Chondrocyte (in vitro differentiated cells): ENCODE results near the gene ITGA2B. TPM values are rescaled to one million over a fixed set of nuclear protein-coding genes. Genes with fewer than 3 reads are reported as not detected.
A peak's percentile ranks its signal among the peaks of the same experiment; 100 is the strongest.

Source experiments
- DNase-seq: peaks from one replicate; pipeline ENCODE4 v3.0.0; 2021; ENCODE audit warnings: mixed read lengths, low spot score
- H3K27ac Mint-ChIP-seq: one replicate; pipeline ENCODE4 v1.8.0; 2021; ENCODE audit warnings: mild to moderate bottlenecking, moderate library complexity, mixed read lengths; ENCODE audit not compliant: unreplicated experiment
- H3K27me3 Mint-ChIP-seq: 2 replicates; pipeline ENCODE4 v1.8.0; 2021; ENCODE audit warnings: low read depth, mixed read lengths
- H3K36me3 Mint-ChIP-seq: 2 replicates; pipeline ENCODE4 v1.8.0; 2021; ENCODE audit warnings: low read depth, mixed read lengths
- H3K4me1 Mint-ChIP-seq: 2 replicates; pipeline ENCODE4 v1.8.0; 2021; ENCODE audit warnings: low read depth, mild to moderate bottlenecking, mixed read lengths
- H3K4me3 Mint-ChIP-seq: one replicate; pipeline ENCODE4 v1.8.0; 2021; ENCODE audit warnings: mild to moderate bottlenecking, moderate library complexity, mixed read lengths; ENCODE audit not compliant: unreplicated experiment
- H3K9me3 Mint-ChIP-seq: 2 replicates; pipeline ENCODE4 v1.8.0; 2021; ENCODE audit warnings: low read depth, mixed read lengths
- CTCF ChIP-seq: fragments of 200-600 bp; sonication (generic); IDR thresholded peaks from 2 replicates; pipeline ENCODE4 v1.5.0; 2021; ENCODE audit warnings: antibody characterized with exemption, mild to moderate bottlenecking, moderate library complexity
- total RNA-seq: library from RNA; stranded (reverse); gene quantifications from 3 replicates; pipeline ENCODE4 v1.2.1, GENCODE V29; 2021

Gene ITGA2B
- total RNA-seq, 1 donor from 2014 or later: 2.2 TPM

- no peak for DNase-seq
- no peaks in the 10 kb centered on the region for H3K4me1 Mint-ChIP-seq
- H3K4me3 Mint-ChIP-seq: no peak overlapping the region
- H3K27ac Mint-ChIP-seq: no peak overlapping the region
- H3K9me3 Mint-ChIP-seq: no peaks in the 10 kb centered on the region
- H3K27me3 Mint-ChIP-seq: no peaks in the 10 kb centered on the region
- no peak for TF ChIP-seq CTCF
- H3K36me3 Mint-ChIP-seq: peaks cover 11% of the 10 kb centered on the region
These were observed 35.5 kb upstream of the ITGA2B start for GRCh38 chr17:44424828-44425461.

- DNase-seq: no peak
- peaks cover 8% of the 10 kb centered on the region for H3K36me3 Mint-ChIP-seq
These were observed 28.1 kb upstream of the ITGA2B start for GRCh38 chr17:44417553-44417952.

GRCh38 chr17:44416558-44417289, 27.3 kb upstream of the ITGA2B start:
- no peaks in the 10 kb centered on the region for H3K4me1 Mint-ChIP-seq
- no peak overlapping the region for H3K4me3 Mint-ChIP-seq
- H3K27me3 Mint-ChIP-seq: no peaks in the 10 kb centered on the region
- no peaks in the 10 kb centered on the region for H3K9me3 Mint-ChIP-seq
- no peak for TF ChIP-seq CTCF
- H3K36me3 Mint-ChIP-seq: peaks cover 9% of the 10 kb centered on the region
- no peak for DNase-seq
- H3K27ac Mint-ChIP-seq: no peak overlapping the region

More at GRCh38 chr17:44417553-44417952, 28.1 kb upstream of the ITGA2B start:
- no peak for TF ChIP-seq CTCF
- H3K4me1 Mint-ChIP-seq: no peaks in the 10 kb centered on the region
- no peaks in the 10 kb centered on the region for H3K9me3 Mint-ChIP-seq
- H3K4me3 Mint-ChIP-seq: no peak overlapping the region
- no peak overlapping the region for H3K27ac Mint-ChIP-seq
- no peaks in the 10 kb centered on the region for H3K27me3 Mint-ChIP-seq

DNA sequence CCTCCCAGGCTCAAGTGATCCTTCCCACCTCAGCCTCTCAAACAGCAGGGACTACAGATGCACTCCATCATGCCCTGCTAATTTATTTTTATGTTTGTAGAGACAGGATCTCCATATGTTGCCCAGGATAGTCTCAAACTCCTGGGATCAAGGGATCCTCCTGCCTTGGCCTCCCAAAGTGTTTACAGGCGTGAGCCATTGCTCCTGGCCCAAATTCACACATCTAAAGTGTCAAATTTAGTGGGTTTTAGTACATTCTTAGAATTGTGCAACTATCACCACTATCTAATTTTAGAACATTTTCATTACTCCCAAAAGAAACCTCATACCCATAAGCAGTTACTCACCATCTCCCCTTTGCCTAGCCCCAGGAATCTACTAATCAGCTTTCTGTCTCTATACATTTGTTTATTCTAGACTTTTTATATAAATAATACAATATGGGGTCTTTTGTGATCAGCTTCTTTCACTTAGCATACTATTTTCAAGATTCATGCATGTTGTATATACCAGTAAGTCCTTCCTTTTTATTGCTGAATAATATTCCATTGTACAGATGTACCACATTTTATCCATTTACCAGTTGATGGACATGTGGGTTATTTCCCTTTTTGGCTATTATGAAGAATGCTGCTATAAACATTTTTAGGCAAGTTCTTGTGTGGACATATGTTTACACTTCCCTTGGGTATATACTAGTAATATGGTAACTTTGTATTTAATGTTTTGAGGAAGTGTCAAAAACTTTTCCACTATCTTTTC, 25.1 kb upstream of the ITGA2B start:
- Mint-ChIP-seq H3K36me3 (peaks cover 8% of the 10 kb centered on the region), H3K9me3 (no peaks in the 10 kb centered on the region), H3K4me1 (no peaks in the 10 kb centered on the region), H3K4me3 (no peak overlapping the region), H3K27ac (no peak overlapping the region), H3K27me3 (no peaks in the 10 kb centered on the region)
- DNase-seq: no peak
- TF ChIP-seq CTCF: no peak

GRCh38 chr17:44409309-44410028, 20.0 kb upstream of the ITGA2B start:
- no peak overlapping the region for H3K27ac Mint-ChIP-seq
- peaks cover 9% of the 10 kb centered on the region for H3K4me1 Mint-ChIP-seq

More at GRCh38 chr17:44409309-44410028, 20.0 kb upstream of the ITGA2B start:
- no peaks in the 10 kb centered on the region for H3K27me3 Mint-ChIP-seq
- no peak for DNase-seq
- no peaks in the 10 kb centered on the region for H3K9me3 Mint-ChIP-seq
- TF ChIP-seq CTCF: peak; percentile 24
- H3K4me3 Mint-ChIP-seq: no peak overlapping the region
- H3K36me3 Mint-ChIP-seq: peaks cover 7% of the 10 kb centered on the region
